IMR-90 (cell line): ENCODE data around the gene RAB11A. TPM values are rescaled to one million over a fixed set of nuclear protein-coding genes. Genes with fewer than 3 reads are reported as not detected.

Experiments
- ATAC-seq: fragments of 200-7000 bp; cut with Tn5 transposase; 2 replicates; pipeline ENCODE4 v1.9.1; 2020; ENCODE audit warnings: low read depth, mild to moderate bottlenecking, moderate library complexity
- BruUV-seq: library from RNA; stranded (reverse); fragments of 400-500 nt; replicated peaks from 2 replicates; lab custom pipeline; 2021; lab: Mats Ljungman, UMichigan
- CTCF ChIA-PET: fragments of 300-600 bp; formaldehyde crosslinking; extraction: SDS; loops from one replicate; lab custom pipeline; 2021; ENCODE audit warnings: antibody characterized with exemption; lab: Yijun Ruan, JAX
- POLR2A ChIA-PET: fragments of 300-600 bp; sonication (Branson Sonifier 250); formaldehyde crosslinking; loops from one replicate; lab custom pipeline; 2022; ENCODE audit warnings: antibody characterized with exemption; ENCODE audit not compliant: unreplicated experiment; lab: Charles Lee
- DNase-seq: peaks from one replicate; pipeline ENCODE4 v3.0.0; 2013
- H2AFZ ChIP-seq: replicated peaks from 2 replicates; pipeline ENCODE3; 2013; ENCODE audit warnings: low read length, mild to moderate bottlenecking; ENCODE audit not compliant: poor library complexity
- H2AK5ac ChIP-seq: 2 replicates; pipeline ENCODE4 v1.6.1; 2013; ENCODE audit warnings: low read depth, low read length, inconsistent platforms
- H2AK9ac ChIP-seq: replicated peaks from 2 replicates; pipeline ENCODE3; 2013; ENCODE audit warnings: mild to moderate bottlenecking, low read depth, low read length, moderate library complexity; ENCODE audit not compliant: poor library complexity
- H2BK120ac ChIP-seq: 2 replicates; pipeline ENCODE4 v1.6.1; 2013; ENCODE audit warnings: low read depth, low read length, inconsistent platforms
- H2BK15ac ChIP-seq: 3 replicates; pipeline ENCODE4 v1.6.1; 2013; ENCODE audit warnings: low read depth, low read length, inconsistent platforms
- H2BK20ac ChIP-seq: 2 replicates; pipeline ENCODE4 v1.6.1; 2013; ENCODE audit warnings: low read depth, mild to moderate bottlenecking, inconsistent platforms, low read length, moderate library complexity
- H2BK5ac ChIP-seq: 2 replicates; pipeline ENCODE4 v1.6.1; 2013; ENCODE audit warnings: mild to moderate bottlenecking, low read depth, low read length, inconsistent platforms; ENCODE audit not compliant: poor library complexity, severe bottlenecking
- H3K14ac ChIP-seq: replicated peaks from 2 replicates; pipeline ENCODE4 v1.6.1; 2013; ENCODE audit warnings: low read depth, low read length, inconsistent platforms
- H3K18ac ChIP-seq: 2 replicates; pipeline ENCODE4 v1.6.1; 2013; ENCODE audit warnings: low read depth, low read length, control low read depth
- H3K23ac ChIP-seq: 2 replicates; pipeline ENCODE4 v1.6.1; 2013; ENCODE audit warnings: low read depth, low read length, inconsistent platforms
- H3K27ac ChIP-seq: 2 replicates; pipeline ENCODE4 v1.5.1; 2013; ENCODE audit warnings: mild to moderate bottlenecking, control low read depth, low read length; ENCODE audit not compliant: insufficient read depth
- H3K27me3 ChIP-seq: 2 replicates; pipeline ENCODE4 v1.6.1; 2013; ENCODE audit warnings: low read length; ENCODE audit not compliant: control insufficient read depth, insufficient read depth
- H3K36me3 ChIP-seq: 2 replicates; pipeline ENCODE4 v1.6.1; 2013; ENCODE audit warnings: low read length, mixed read lengths; ENCODE audit not compliant: control insufficient read depth, insufficient read depth
- H3K4ac ChIP-seq: 2 replicates; pipeline ENCODE4 v1.6.1; 2013; ENCODE audit warnings: low read depth, low read length, inconsistent platforms
- H3K4me1 ChIP-seq: 2 replicates; pipeline ENCODE4 v1.6.1; 2013; ENCODE audit warnings: low read length, mixed read lengths; ENCODE audit not compliant: control insufficient read depth, insufficient read depth
- H3K4me2 ChIP-seq: 2 replicates; pipeline ENCODE4 v1.6.1; 2013; ENCODE audit warnings: low read depth, mild to moderate bottlenecking, control low read depth, low read length, moderate library complexity
- H3K4me3 ChIP-seq: 2 replicates; pipeline ENCODE4 v1.5.1; 2013; ENCODE audit warnings: low read depth, mild to moderate bottlenecking, control low read depth, low read length, moderate library complexity; ENCODE audit not compliant: insufficient read depth
- H3K56ac ChIP-seq: 2 replicates; pipeline ENCODE4 v1.6.1; 2013; ENCODE audit warnings: low read length, inconsistent platforms; ENCODE audit not compliant: insufficient read depth; ENCODE audit errors: extremely low read depth
- H3K79me1 ChIP-seq, 2 experiments: 2 replicates each; pipeline ENCODE4 v1.6.1; 2013; ENCODE audit warnings: low read length in 2 of 2, inconsistent platforms in 1 of 2, low read depth in 1 of 2
- H3K9ac ChIP-seq: 2 replicates; pipeline ENCODE4 v1.6.1; 2013; ENCODE audit warnings: low read depth, low read length, control low read depth
- H3K9me1 ChIP-seq: 2 replicates; pipeline ENCODE4 v1.6.1; 2013; ENCODE audit warnings: low read length, inconsistent platforms; ENCODE audit not compliant: insufficient read depth
- H3K9me3 ChIP-seq: 2 replicates; pipeline ENCODE4 v1.6.1; 2013; ENCODE audit warnings: low read length; ENCODE audit not compliant: control insufficient read depth, insufficient read depth
- H4K20me1 ChIP-seq: 2 replicates; pipeline ENCODE4 v1.6.1; 2013; ENCODE audit warnings: low read length, inconsistent platforms; ENCODE audit not compliant: insufficient read depth
- H4K5ac ChIP-seq: 2 replicates; pipeline ENCODE4 v1.6.1; 2013; ENCODE audit warnings: mild to moderate bottlenecking, low read depth, low read length, control low read depth
- H4K8ac ChIP-seq, 2 experiments: 2 replicates each; pipeline ENCODE4 v1.6.1; 2013; ENCODE audit warnings: low read depth in 2 of 2, low read length in 2 of 2, control low read depth in 1 of 2, inconsistent platforms in 1 of 2
- H4K91ac ChIP-seq: 2 replicates; pipeline ENCODE4 v1.6.1; 2013; ENCODE audit warnings: low read depth, low read length, inconsistent platforms; ENCODE audit not compliant: insufficient read depth
- BHLHE40 ChIP-seq: fragments of 150-350 bp; IDR thresholded peaks from 2 replicates; pipeline ENCODE4 v1.6.1; 2016; ENCODE audit warnings: mild to moderate bottlenecking, low read depth, low read length
- CEBPB ChIP-seq: IDR thresholded peaks from 2 replicates; pipeline ENCODE4 v1.6.1; 2012; ENCODE audit warnings: low read depth, low read length, improper control_type of control experiment
- CHD1 ChIP-seq: IDR thresholded peaks from 2 replicates; pipeline ENCODE4 v1.6.1; 2012; ENCODE audit warnings: low read depth, low read length, improper control_type of control experiment
- FOS ChIP-seq: fragments of 150-350 bp; IDR thresholded peaks from 2 replicates; pipeline ENCODE4 v1.6.1; 2016; ENCODE audit warnings: low read depth, low read length
- MAFK ChIP-seq: IDR thresholded peaks from 2 replicates; pipeline ENCODE4 v1.6.1; 2012; ENCODE audit warnings: low read depth, low read length, improper control_type of control experiment
- MXI1 ChIP-seq: IDR thresholded peaks from 2 replicates; pipeline ENCODE4 v1.6.1; 2012; ENCODE audit warnings: low read depth, mild to moderate bottlenecking, low read length, moderate library complexity, borderline replicate concordance
- NFE2L2 ChIP-seq: fragments of 150-350 bp; IDR thresholded peaks from 2 replicates; pipeline ENCODE4 v1.6.1; 2016; ENCODE audit warnings: low read depth, mild to moderate bottlenecking, low read length
- POLR2A ChIP-seq: IDR thresholded peaks from 2 replicates; pipeline ENCODE4 v1.6.1; 2012; ENCODE audit warnings: mild to moderate bottlenecking, low read depth, low read length
- RAD21 ChIP-seq: IDR thresholded peaks from 2 replicates; pipeline ENCODE4 v1.6.1; 2012; ENCODE audit warnings: low read length, improper control_type of control experiment
- RFX5 ChIP-seq: IDR thresholded peaks from 2 replicates; pipeline ENCODE4 v1.8.0; 2012; ENCODE audit warnings: low read depth, mild to moderate bottlenecking, low read length, moderate library complexity
- SMC3 ChIP-seq: fragments of 150-350 bp; IDR thresholded peaks from 2 replicates; pipeline ENCODE4 v1.6.1; 2016; ENCODE audit warnings: low read depth, mild to moderate bottlenecking, antibody characterized with exemption, low read length, moderate library complexity
- WGBS, 2 experiments: methylation state at CpG; one replicate each; pipeline versions ENCODE4 v1.1.5 to v1.1.7; 2013; ENCODE audit warnings: missing lambda C conversion rate in 2 of 2; ENCODE audit not compliant: insufficient read length in 1 of 2; ENCODE audit errors: extremely low coverage in 2 of 2; 5-methylcytosine and 5-hydroxymethylcytosine counted together
- dilution Hi-C: fragments of 300-500 bp; cut with HindIII; formaldehyde crosslinking; loops from one replicate; pipeline ENCODE4 v1.14.3; 2018; ENCODE audit warnings: low sequenced_read_pairs; ENCODE audit not compliant: unreplicated experiment
- in situ Hi-C: fragments of 300-500 bp; cut with MboI; formaldehyde crosslinking; loops from 3 replicates; pipeline ENCODE4 v1.14.3; 2019; ENCODE audit warnings: low sequenced_read_pairs, inconsistent platforms, mixed read lengths
- intact Hi-C: fragments of 100-400 bp; cut with micrococcal nuclease; formaldehyde crosslinking; loops from 2 replicates; pipeline ENCODE4 v1.10.0; 2022
- polyA plus RNA-seq, 3 experiments: library from polyadenylated mRNA; depleted of rRNA; stranded (reverse); fragments of >200 nt; gene quantifications; 2 replicates each; pipeline ENCODE4 v1.2.3, GENCODE V29; 2012; ENCODE audit warnings: low replicate concordance in 1 of 3
- total RNA-seq: library from RNA; depleted of rRNA; stranded (reverse); fragments of >200 nt; gene quantifications from 2 replicates; pipeline ENCODE4 v1.2.3, GENCODE V29; 2012
- TF ChIP-seq, protein P1 (sequence below): fragments of 150-350 bp; IDR thresholded peaks from 2 replicates; pipeline ENCODE4 v1.6.1; 2016; ENCODE audit warnings: low read depth, mild to moderate bottlenecking, low read length, moderate library complexity, borderline replicate concordance
- TF ChIP-seq, protein P2 (sequence below): fragments of 150-350 bp; IDR thresholded peaks from 2 replicates; pipeline ENCODE4 v1.6.1; 2017; ENCODE audit warnings: mild to moderate bottlenecking, antibody characterized with exemption, low read length, low read depth

The RAB11A gene
- total and polyA plus RNA-seq, 2 of the 4 experiments (the other 2 are of a cell fraction): 341 to 462 TPM

DNA sequence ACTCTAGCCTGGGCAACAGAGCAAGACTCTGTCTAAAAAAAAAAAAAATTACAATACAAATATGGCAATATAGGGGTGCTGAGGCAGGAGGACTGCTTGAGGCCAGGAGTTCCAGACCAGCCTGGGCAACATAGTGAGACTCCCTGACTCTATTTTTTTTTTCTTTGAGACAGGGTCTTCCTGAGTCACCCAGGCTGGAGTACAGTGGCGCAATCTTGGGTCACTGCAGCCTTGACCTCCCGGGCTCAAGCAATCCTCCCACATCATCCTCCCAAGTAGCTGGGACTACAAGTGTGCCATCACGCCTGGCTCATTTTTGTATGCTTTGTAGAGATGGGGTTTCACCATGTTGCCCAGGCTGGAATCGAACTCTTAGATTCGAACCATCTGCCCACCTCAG, 17.3 kb upstream of the RAB11A start:
- Histone ChIP-seq H3K56ac (no peak overlapping the region), H4K20me1 (no peaks in the 10 kb centered on the region), H4K91ac (no peak overlapping the region), H2AK9ac (no peak overlapping the region), H3K36me3 (no peaks in the 10 kb centered on the region), H2BK15ac (no peak overlapping the region), H3K9me3 (no peaks in the 10 kb centered on the region), H2BK5ac (no peak overlapping the region), H4K8ac (no peak overlapping the region), H3K9ac (no peak overlapping the region), H3K18ac (no peak overlapping the region), H3K79me1 (no peaks in the 10 kb centered on the region), H3K27ac (no peak overlapping the region), H3K4me2 (no peak overlapping the region), H3K23ac (no peak overlapping the region), H3K4ac (no peak overlapping the region), H3K14ac (no peak overlapping the region), H3K27me3 (peaks cover 10% of the 10 kb centered on the region), H3K4me1 (no peaks in the 10 kb centered on the region), H2AK5ac (no peak overlapping the region), H2BK20ac (no peak overlapping the region), H2AFZ (no peak overlapping the region), H2BK120ac (no peak overlapping the region), H3K4me3 (no peak overlapping the region), H4K5ac (no peak overlapping the region), H3K9me1 (no peaks in the 10 kb centered on the region)
- dilution Hi-C loops: no loop called here
- DNase-seq: no peak
- ChIA-PET CTCF (interaction anchor here (0.6 kb wide), 1 partner anchor 14 kb away, joined by 5 read pairs; no protein-coding TSS in a partner anchor), POLR2A (no interaction called here)
- TF ChIP-seq, protein P1, sequence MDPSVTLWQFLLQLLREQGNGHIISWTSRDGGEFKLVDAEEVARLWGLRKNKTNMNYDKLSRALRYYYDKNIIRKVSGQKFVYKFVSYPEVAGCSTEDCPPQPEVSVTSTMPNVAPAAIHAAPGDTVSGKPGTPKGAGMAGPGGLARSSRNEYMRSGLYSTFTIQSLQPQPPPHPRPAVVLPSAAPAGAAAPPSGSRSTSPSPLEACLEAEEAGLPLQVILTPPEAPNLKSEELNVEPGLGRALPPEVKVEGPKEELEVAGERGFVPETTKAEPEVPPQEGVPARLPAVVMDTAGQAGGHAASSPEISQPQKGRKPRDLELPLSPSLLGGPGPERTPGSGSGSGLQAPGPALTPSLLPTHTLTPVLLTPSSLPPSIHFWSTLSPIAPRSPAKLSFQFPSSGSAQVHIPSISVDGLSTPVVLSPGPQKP: no peak
- TF ChIP-seq SMC3 (no peak), CHD1 (no peak), RAD21 (no peak), MXI1 (no peak), BHLHE40 (no peak), MAFK (no peak), FOS (no peak), CEBPB (no peak), POLR2A (no peak), NFE2L2 (no peak), RFX5 (no peak)
- TF ChIP-seq, protein P2, sequence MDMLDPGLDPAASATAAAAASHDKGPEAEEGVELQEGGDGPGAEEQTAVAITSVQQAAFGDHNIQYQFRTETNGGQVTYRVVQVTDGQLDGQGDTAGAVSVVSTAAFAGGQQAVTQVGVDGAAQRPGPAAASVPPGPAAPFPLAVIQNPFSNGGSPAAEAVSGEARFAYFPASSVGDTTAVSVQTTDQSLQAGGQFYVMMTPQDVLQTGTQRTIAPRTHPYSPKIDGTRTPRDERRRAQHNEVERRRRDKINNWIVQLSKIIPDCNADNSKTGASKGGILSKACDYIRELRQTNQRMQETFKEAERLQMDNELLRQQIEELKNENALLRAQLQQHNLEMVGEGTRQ: no peak
- no TSS peak for BruUV-seq
- WGBS, 2 experiments: no CpG with 5 or more reads among the region's 5 CpGs
- no peak for ATAC-seq
- in situ Hi-C loops: no loop called here
- intact Hi-C loops: no loop called here
